NOMO-1 treated with dmso at 0.1 percent for 144 hours (cell line): ENCODE data around the gene DNAH17.
A peak's percentile ranks its signal among the peaks of the same experiment; 100 is the strongest.

Experiments used
- DNase-seq: peaks from one replicate; lab custom pipeline; 2025; ENCODE audit not compliant: unreplicated experiment; lab: John Stamatoyannopoulos, UW

Gene DNAH17, protein sequence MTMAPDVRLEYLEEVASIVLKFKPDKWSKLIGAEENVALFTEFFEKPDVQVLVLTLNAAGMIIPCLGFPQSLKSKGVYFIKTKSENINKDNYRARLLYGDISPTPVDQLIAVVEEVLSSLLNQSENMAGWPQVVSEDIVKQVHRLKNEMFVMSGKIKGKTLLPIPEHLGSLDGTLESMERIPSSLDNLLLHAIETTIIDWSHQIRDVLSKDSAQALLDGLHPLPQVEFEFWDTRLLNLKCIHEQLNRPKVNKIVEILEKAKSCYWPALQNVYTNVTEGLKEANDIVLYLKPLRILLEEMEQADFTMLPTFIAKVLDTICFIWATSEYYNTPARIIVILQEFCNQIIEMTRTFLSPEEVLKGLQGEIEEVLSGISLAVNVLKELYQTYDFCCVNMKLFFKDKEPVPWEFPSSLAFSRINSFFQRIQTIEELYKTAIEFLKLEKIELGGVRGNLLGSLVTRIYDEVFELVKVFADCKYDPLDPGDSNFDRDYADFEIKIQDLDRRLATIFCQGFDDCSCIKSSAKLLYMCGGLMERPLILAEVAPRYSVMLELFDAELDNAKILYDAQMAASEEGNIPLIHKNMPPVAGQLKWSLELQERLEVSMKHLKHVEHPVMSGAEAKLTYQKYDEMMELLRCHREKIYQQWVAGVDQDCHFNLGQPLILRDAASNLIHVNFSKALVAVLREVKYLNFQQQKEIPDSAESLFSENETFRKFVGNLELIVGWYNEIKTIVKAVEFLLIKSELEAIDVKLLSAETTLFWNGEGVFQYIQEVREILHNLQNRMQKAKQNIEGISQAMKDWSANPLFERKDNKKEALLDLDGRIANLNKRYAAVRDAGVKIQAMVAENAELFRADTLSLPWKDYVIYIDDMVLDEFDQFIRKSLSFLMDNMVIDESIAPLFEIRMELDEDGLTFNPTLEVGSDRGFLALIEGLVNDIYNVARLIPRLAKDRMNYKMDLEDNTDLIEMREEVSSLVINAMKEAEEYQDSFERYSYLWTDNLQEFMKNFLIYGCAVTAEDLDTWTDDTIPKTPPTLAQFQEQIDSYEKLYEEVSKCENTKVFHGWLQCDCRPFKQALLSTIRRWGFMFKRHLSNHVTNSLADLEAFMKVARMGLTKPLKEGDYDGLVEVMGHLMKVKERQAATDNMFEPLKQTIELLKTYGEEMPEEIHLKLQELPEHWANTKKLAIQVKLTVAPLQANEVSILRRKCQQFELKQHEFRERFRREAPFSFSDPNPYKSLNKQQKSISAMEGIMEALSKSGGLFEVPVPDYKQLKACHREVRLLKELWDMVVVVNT (N-terminal part only)

DNA sequence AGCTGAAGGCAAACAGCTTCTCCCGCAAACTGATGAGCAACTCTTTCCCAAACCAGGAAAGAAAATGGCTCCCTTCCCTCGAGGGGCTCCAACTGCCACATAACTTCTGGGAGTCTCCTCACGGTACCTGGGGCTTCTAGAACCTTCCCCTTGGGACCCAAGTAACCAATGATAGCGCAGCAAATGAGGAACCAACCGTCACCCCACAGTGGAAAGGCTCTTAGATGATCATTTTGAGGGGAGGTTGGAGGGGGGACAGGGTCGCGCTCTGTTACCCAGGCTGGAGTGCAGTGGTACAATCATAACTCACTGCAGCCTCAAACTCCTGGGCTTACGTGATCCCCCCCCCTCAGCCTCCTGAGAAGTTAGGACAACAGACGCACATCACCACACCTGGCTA, at the start of gene DNAH17:
Gene DNAH17 (minus strand): TSS at position 101 of the 400 bp plus-strand sequence. CDS start 2,339 bp downstream, outside the sequence.
- DNase-seq, result no peak

DNA sequence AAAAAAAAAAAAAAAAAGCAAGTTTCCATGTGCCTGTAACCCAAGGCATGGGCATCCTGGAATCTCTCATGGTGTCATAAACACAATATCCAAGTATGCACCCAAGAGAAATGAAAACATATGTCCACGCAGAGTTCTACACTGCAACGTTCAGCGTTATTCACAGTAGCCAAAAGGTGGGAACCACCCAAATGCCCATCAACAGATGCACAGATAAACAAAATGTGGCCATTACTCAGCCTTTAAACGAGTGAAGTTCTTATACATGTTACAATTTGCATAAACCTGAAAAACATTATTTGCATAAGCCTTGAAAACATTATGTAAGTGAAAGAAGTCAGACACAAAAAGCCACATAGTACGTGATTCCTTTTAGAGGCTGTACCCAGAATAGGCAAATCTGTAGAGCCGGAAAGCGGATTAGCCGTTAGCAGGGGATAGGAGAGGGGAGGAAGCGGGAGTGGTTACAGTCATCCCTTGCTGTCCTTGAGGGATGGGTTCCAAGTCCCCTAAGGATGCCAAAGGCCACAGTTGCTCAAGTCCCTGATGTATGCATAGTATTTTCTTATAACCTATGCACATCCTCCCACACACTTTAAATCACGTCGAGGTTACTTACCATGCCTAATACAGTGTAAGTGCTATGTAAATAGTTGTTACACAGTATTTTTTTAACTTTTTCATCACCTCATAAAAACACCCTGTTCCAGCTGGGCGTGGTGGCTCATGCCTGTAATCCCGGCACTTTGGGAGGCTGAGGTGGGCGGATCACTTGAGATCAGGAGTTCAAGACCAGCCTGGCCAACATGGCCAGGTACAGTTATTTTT, 47.3 kb upstream of the DNAH17 start:
- DNase-seq, result no peak

DNA sequence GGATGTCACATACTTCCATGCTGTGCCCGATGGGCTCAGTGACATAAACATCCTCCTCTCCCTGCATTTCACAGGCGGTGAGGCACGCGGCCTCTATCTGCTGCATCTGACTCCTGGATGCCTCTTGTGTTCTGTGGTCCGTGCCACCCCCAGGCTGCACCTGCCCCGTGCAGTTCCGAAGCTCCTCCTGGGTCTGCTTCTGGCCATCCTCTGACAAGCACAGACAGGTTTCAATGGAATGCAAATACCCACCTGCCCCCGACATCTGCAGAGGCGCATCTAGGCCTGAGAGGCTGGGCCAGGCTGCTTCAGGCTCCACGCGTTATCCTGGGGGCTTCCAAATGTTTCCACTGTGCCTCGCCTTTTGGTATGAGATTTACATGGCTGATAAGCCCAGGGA, 46.3 kb upstream of the DNAH17 start:
- no peak for DNase-seq

- no peak for DNase-seq
These were observed 45.5 kb upstream of the DNAH17 start for GRCh38 chr17:78622491-78623265.

GRCh38 chr17:78621720-78622490, 44.7 kb upstream of the DNAH17 start:
- DNase-seq, result no peak

DNA sequence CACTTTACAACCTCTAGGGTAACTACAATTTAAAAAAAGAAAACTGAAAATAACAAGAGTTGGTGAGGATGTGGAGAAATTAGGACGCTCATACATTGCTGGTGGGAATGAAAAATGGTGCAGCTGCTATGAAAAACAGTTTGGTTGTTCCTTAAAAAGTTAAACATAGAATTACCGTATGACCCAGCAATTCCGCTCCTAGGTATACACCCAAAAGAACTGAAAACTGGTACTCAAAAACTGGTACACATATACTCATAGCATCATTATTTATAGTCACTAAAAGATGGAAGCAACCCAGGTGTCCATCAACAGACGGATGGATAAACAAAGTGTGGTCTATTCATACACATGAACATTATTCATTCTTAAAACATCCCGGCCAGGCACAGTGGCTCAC, 42.9 kb upstream of the DNAH17 start:
- DNase-seq, result no peak

- DNase-seq, result no peak
These were observed 42.1 kb upstream of the DNAH17 start for GRCh38 chr17:78619334-78619733.

GRCh38 chr17:78618264-78619066, 41.3 kb upstream of the DNAH17 start:
- peak; percentile 15 for DNase-seq

DNA sequence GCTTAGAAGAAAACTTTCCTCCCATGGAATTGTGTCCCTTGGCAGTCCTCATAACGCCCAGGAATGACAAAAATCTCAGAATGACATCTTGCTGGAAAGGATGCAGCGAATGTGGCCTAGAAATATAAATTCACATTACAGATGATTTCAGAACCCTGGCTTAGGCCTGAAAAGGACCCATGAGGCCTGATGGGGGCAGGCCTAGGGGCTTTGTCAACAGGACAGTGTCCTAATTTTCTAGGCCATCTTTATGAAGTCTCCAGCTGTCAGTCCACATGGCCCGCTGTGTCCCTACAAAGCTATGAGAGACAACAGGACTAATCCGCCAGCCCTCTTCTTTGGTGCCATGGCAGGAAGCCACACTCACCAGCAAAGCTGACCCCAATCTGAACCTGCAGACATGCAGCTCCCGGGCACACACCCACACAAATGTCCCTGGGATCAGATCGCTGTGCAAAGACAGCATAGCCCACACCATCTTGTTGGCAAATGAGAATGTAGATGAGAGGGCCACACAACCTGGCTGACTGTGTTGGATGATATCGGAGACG, 40.4 kb upstream of the DNAH17 start:
- no peak for DNase-seq

DNA sequence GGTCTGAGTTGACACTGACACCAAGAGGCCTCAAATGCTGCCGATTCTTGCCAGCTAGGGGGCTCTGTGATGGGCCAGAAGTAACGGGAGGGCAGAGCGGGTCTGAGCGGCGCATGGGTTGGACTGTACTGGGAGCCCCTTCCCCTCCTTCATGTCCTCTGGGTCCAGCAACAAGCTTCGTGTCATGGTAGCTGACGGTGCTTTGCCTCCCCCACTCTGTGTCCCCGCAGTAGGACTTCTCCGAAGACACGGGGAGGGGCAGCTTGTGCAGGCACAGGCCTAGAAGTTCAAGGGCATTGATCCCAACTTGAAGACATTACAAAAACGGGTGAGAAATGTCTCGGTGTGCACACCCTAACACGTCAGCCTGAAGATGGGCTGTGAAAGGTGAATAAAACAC, 39.8 kb upstream of the DNAH17 start:
- no peak for DNase-seq

GRCh38 chr17:78615631-78616030, 38.4 kb upstream of the DNAH17 start:
- DNase-seq, result no peak

DNA sequence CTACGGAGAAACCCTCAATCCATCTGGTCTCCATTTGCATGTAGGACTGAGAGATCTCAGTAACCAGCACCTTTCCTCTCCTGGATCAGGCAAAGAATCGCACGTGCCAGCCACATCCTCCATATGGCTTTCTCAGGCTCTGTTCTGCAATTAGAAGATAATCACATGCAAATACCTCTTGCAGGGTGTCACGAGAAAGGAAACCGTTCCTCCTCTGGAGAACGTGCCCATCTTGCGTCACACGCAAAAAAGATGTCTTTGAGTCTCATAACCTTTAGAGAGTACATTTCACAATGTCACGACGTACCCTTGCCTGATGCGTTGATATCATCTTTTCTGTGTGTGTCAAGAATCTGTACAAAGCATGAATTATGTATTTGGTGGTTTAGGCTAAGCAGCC, 36.2 kb upstream of the DNAH17 start:
- peak; percentile 38 for DNase-seq

GRCh38 chr17:78611607-78612006, 34.4 kb upstream of the DNAH17 start:
- no peak for DNase-seq

- no peak for DNase-seq
These were observed 33.8 kb upstream of the DNAH17 start for GRCh38 chr17:78610951-78611511.

DNA sequence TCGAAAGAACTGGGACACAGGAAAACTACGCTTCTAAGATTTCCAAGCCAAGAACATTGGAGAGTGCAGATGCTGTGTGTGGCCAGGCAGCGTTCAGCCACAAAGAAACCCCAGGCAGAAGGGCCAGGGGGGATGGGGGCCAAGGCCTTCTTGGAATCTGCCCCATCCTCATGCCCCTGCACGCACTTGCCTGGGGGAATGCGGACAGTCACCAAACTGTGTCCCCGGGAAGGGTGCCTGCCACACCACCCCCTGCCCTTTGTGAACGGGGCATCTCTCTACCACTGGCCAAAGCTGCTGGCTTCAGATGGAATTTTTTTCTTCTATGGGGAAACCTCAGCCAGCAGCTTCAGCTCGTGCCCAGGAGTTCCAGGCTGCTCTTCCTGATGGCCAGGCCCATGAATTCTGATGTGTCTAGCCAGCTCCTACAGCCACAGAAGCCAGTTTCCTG, 32.0 kb upstream of the DNAH17 start:
- no peak for DNase-seq

DNA sequence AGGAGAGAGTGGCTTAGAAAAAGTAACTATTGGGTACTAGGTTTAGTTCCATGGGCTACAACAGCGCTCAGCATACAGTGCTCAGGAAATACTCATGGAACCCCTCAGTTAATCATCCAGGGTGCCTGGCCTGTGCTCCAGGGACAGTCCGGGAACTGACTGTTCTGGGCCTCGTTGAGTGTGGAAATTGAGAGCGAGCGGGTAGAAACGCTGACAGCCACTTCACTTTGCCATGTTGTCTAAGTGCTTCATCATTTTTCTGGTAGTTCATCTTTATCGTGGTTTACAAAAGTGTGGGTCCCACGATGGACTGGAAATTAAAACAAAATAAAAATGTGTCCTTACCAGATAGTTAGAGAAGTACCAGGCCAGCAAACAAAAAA, 31.6 kb upstream of the DNAH17 start:
- DNase-seq, result no peak

GRCh38 chr17:78608122-78608803, 31.1 kb upstream of the DNAH17 start:
- no peak for DNase-seq
